Loucy (cell line): Measurements from ENCODE around the gene ALPP.

Experiments
- EZH2phosphoT487 ChIP-seq: fragments of 200-600 bp; IDR thresholded peaks from 2 replicates; pipeline ENCODE4 v1.6.1; 2018; ENCODE audit warnings: antibody characterized with exemption, mild to moderate bottlenecking, moderate library complexity, borderline replicate concordance
- TF ChIP-seq, protein P1 (sequence below): fragments of 200-600 bp; sonication (generic); conservative IDR thresholded peaks from 2 replicates; pipeline ENCODE4 v1.5.1; 2014; ENCODE audit warnings: mild to moderate bottlenecking, antibody characterized with exemption, low read length

- TF ChIP-seq, protein P1, sequence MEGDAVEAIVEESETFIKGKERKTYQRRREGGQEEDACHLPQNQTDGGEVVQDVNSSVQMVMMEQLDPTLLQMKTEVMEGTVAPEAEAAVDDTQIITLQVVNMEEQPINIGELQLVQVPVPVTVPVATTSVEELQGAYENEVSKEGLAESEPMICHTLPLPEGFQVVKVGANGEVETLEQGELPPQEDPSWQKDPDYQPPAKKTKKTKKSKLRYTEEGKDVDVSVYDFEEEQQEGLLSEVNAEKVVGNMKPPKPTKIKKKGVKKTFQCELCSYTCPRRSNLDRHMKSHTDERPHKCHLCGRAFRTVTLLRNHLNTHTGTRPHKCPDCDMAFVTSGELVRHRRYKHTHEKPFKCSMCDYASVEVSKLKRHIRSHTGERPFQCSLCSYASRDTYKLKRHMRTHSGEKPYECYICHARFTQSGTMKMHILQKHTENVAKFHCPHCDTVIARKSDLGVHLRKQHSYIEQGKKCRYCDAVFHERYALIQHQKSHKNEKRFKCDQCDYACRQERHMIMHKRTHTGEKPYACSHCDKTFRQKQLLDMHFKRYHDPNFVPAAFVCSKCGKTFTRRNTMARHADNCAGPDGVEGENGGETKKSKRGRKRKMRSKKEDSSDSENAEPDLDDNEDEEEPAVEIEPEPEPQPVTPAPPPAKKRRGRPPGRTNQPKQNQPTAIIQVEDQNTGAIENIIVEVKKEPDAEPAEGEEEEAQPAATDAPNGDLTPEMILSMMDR = no peak
- no peak for TF ChIP-seq EZH2phosphoT487
Observed at GRCh38 chr2:232410238-232410900, 31.8 kb downstream of the ALPP start.
